ENCODE data around the gene ZYX. TPM values are rescaled to one million over a fixed set of nuclear protein-coding genes. Genes with fewer than 3 reads are reported as not detected.

The ZYX gene
- total RNA-seq, 2 donors from 2014 or later, result 116 to 146 TPM

- Mint-ChIP-seq H3K27ac (no peak overlapping the region), H3K4me1 (no peaks in the 10 kb centered on the region), H3K4me3 (no peak overlapping the region), H3K9me3 (no peaks in the 10 kb centered on the region), H3K27me3 (no peaks in the 10 kb centered on the region), H3K36me3 (ENCODE audit: low read depth) (no peaks in the 10 kb centered on the region)
- ATAC-seq (replicated peaks), result no peak
Measured at GRCh38 chr7:143356414-143357050, 24.6 kb upstream of the ZYX start.

GRCh38 chr7:143358626-143359025 lies 22.5 kb upstream of the ZYX start:
- no peak overlapping the region for H3K4me3 Mint-ChIP-seq
- peaks cover 7% of the 10 kb centered on the region for H3K27me3 Mint-ChIP-seq
- H3K36me3 Mint-ChIP-seq (ENCODE audit: low read depth), result no peaks in the 10 kb centered on the region
- no peaks in the 10 kb centered on the region for H3K9me3 Mint-ChIP-seq
- no peak for ATAC-seq (replicated peaks)
- H3K27ac Mint-ChIP-seq, result no peak overlapping the region
- H3K4me1 Mint-ChIP-seq, result peaks cover 6% of the 10 kb centered on the region

GRCh38 chr7:143359771-143360353 lies 21.3 kb upstream of the ZYX start:
- Mint-ChIP-seq H3K27me3 (peaks cover 17% of the 10 kb centered on the region), H3K36me3 (ENCODE audit: low read depth) (no peaks in the 10 kb centered on the region), H3K27ac (no peak overlapping the region), H3K4me1 (peaks cover 7% of the 10 kb centered on the region), H3K4me3 (peak overlapping the region; percentile 75), H3K9me3 (no peaks in the 10 kb centered on the region)
- no peak for ATAC-seq (replicated peaks)

GRCh38 chr7:143360788-143361551 lies 20.2 kb upstream of the ZYX start:
- peaks cover 20% of the 10 kb centered on the region for H3K27me3 Mint-ChIP-seq
- H3K36me3 Mint-ChIP-seq (ENCODE audit: low read depth), result no peaks in the 10 kb centered on the region
- H3K27ac Mint-ChIP-seq, result no peak overlapping the region
- peak overlapping the region; percentile 75 for H3K4me3 Mint-ChIP-seq
- no peaks in the 10 kb centered on the region for H3K9me3 Mint-ChIP-seq
- ATAC-seq (replicated peaks), result no peak
- peaks cover 7% of the 10 kb centered on the region for H3K4me1 Mint-ChIP-seq

GRCh38 chr7:143361552-143362130 lies 19.5 kb upstream of the ZYX start:
- Mint-ChIP-seq H3K27me3 (peaks cover 20% of the 10 kb centered on the region), H3K4me3 (peak overlapping the region; percentile 75), H3K4me1 (peaks cover 7% of the 10 kb centered on the region), H3K36me3 (ENCODE audit: low read depth) (no peaks in the 10 kb centered on the region), H3K9me3 (no peaks in the 10 kb centered on the region), H3K27ac (no peak overlapping the region)
- ATAC-seq (replicated peaks), result peak; percentile 27

GRCh38 chr7:143362131-143363015 lies 18.8 kb upstream of the ZYX start, which contains the start of gene FAM131B:
Gene FAM131B (minus strand): TSS chr7:143362713. CDS start chr7:143362603, 110 bp downstream.
- no peaks in the 10 kb centered on the region for H3K9me3 Mint-ChIP-seq
- H3K36me3 Mint-ChIP-seq (ENCODE audit: low read depth), result no peaks in the 10 kb centered on the region
- peak within 1 kb of the TSS; percentile 15 for H3K27ac Mint-ChIP-seq
- H3K4me3 Mint-ChIP-seq, result peak within 1 kb of the TSS; percentile 75
- peak; percentile 71 for ATAC-seq (replicated peaks)
- peaks cover 7% of the 10 kb centered on the region for H3K4me1 Mint-ChIP-seq
- peaks cover 20% of the 10 kb centered on the region for H3K27me3 Mint-ChIP-seq

GRCh38 chr7:143363016-143363937 lies 17.9 kb upstream of the ZYX start:
- Mint-ChIP-seq H3K4me1 (peaks cover 7% of the 10 kb centered on the region), H3K4me3 (peak overlapping the region; percentile 68), H3K27ac (peak overlapping the region; percentile 15), H3K9me3 (no peaks in the 10 kb centered on the region), H3K36me3 (ENCODE audit: low read depth) (no peaks in the 10 kb centered on the region), H3K27me3 (peaks cover 20% of the 10 kb centered on the region)
- no peak for ATAC-seq (replicated peaks)

- H3K27ac Mint-ChIP-seq, result no peak overlapping the region
- H3K4me1 Mint-ChIP-seq, result peaks cover 17% of the 10 kb centered on the region
- no peaks in the 10 kb centered on the region for H3K36me3 Mint-ChIP-seq (ENCODE audit: low read depth)
- peaks cover 20% of the 10 kb centered on the region for H3K27me3 Mint-ChIP-seq
- ATAC-seq (replicated peaks), result no peak
- no peak overlapping the region for H3K4me3 Mint-ChIP-seq
- H3K9me3 Mint-ChIP-seq, result no peaks in the 10 kb centered on the region
Measured at GRCh38 chr7:143367972-143368371, 13.2 kb upstream of the ZYX start.

- no peak overlapping the region for H3K27ac Mint-ChIP-seq
- H3K27me3 Mint-ChIP-seq, result peaks cover 16% of the 10 kb centered on the region
- no peak overlapping the region for H3K4me3 Mint-ChIP-seq
- H3K36me3 Mint-ChIP-seq (ENCODE audit: low read depth), result no peaks in the 10 kb centered on the region
- peaks cover 17% of the 10 kb centered on the region for H3K4me1 Mint-ChIP-seq
- no peak for ATAC-seq (replicated peaks)
- no peaks in the 10 kb centered on the region for H3K9me3 Mint-ChIP-seq
Measured at GRCh38 chr7:143368387-143368786, 12.8 kb upstream of the ZYX start.

- Mint-ChIP-seq H3K27ac (peak overlapping the region; percentile 15), H3K9me3 (no peaks in the 10 kb centered on the region), H3K4me1 (peaks cover 28% of the 10 kb centered on the region), H3K36me3 (ENCODE audit: low read depth) (no peaks in the 10 kb centered on the region), H3K27me3 (peaks cover 2% of the 10 kb centered on the region), H3K4me3 (no peak overlapping the region)
- ATAC-seq (replicated peaks), result no peak
Measured at GRCh38 chr7:143369678-143370651, 11.2 kb upstream of the ZYX start.

- H3K36me3 Mint-ChIP-seq (ENCODE audit: low read depth), result no peaks in the 10 kb centered on the region
- peak overlapping the region; percentile 55 for H3K4me3 Mint-ChIP-seq
- H3K4me1 Mint-ChIP-seq, result peaks cover 40% of the 10 kb centered on the region
- H3K9me3 Mint-ChIP-seq, result no peaks in the 10 kb centered on the region
- ATAC-seq (replicated peaks), result peak; percentile 89
- no peaks in the 10 kb centered on the region for H3K27me3 Mint-ChIP-seq
- H3K27ac Mint-ChIP-seq, result peak overlapping the region; percentile 86
Measured at GRCh38 chr7:143372070-143372469, 9.1 kb upstream of the ZYX start.

GRCh38 chr7:143373255-143373794 lies 7.8 kb upstream of the ZYX start:
- ATAC-seq (replicated peaks), result no peak
- Mint-ChIP-seq H3K27ac (peak overlapping the region; percentile 73), H3K4me3 (no peak overlapping the region), H3K9me3 (no peaks in the 10 kb centered on the region), H3K27me3 (no peaks in the 10 kb centered on the region), H3K36me3 (ENCODE audit: low read depth) (no peaks in the 10 kb centered on the region), H3K4me1 (peaks cover 48% of the 10 kb centered on the region)

Data from activated T-helper 17 cell treated with anti-CD3 and anti-CD28 coated beads, Interleukin-2, amount 50 U/mL, for 72 hours (primary cell).